HepG2 (cell line): Measurements from ENCODE around the gene DOK4. TPM values are rescaled to one million over a fixed set of nuclear protein-coding genes. Genes with fewer than 3 reads are reported as not detected.

Experiments used
- GATA4 ChIP-seq: sonication (generic); IDR thresholded peaks from 2 replicates; pipeline ENCODE4 v1.6.1; 2016; ENCODE audit warnings: antibody characterized with exemption, low read depth, borderline replicate concordance
- KDM5A ChIP-seq: fragments of 200-600 bp; sonication (generic); IDR thresholded peaks from 2 replicates; pipeline ENCODE4 v1.7.0; 2018; ENCODE audit warnings: antibody characterized with exemption, mild to moderate bottlenecking, low read length, borderline replicate concordance
- PLSCR1 ChIP-seq: sonication (generic); formaldehyde crosslinking; IDR thresholded peaks from 2 replicates; pipeline ENCODE4 v1.5.0; 2020; ENCODE audit warnings: missing genetic modification reagents, mild to moderate bottlenecking, borderline replicate concordance
- SOX13 ChIP-seq, 3 experiments: fragments of 450-650 bp in 1 of 3; sonication (generic) in 1 of 3; formaldehyde crosslinking in 1 of 3; IDR thresholded peaks in 2 of 3; conservative IDR thresholded peaks in 1 of 3; 2 replicates each; pipeline versions ENCODE4 v1.5.0 to v1.6.1; 2016 to 2020; ENCODE audit warnings: antibody characterized with exemption in 1 of 3, mild to moderate bottlenecking in 1 of 3, missing compliant biosample characterization in 1 of 3, missing genetic modification reagents in 1 of 3, moderate library complexity in 1 of 3
- TBL1XR1 ChIP-seq: fragments of 150-350 bp; IDR thresholded peaks from 2 replicates; pipeline ENCODE4 v1.6.1; 2014; ENCODE audit warnings: borderline replicate concordance, low read length; ENCODE audit not compliant: partially characterized antibody
- ZFP37 ChIP-seq: sonication (generic); formaldehyde crosslinking; IDR thresholded peaks from 2 replicates; pipeline ENCODE4 v1.4.0; 2020; ENCODE audit warnings: missing genetic modification reagents, borderline replicate concordance
- ZFP82 ChIP-seq: sonication (generic); formaldehyde crosslinking; IDR thresholded peaks from 2 replicates; pipeline ENCODE4 v1.5.1; 2020; ENCODE audit warnings: mild to moderate bottlenecking, missing genetic modification reagents, borderline replicate concordance
- ZFX ChIP-seq: sonication (generic); formaldehyde crosslinking; IDR thresholded peaks from 2 replicates; pipeline ENCODE4 v1.4.0; 2020; ENCODE audit warnings: mild to moderate bottlenecking, low read depth, missing genetic modification reagents, moderate library complexity
- ZNF143 ChIP-seq: sonication (generic); formaldehyde crosslinking; IDR thresholded peaks from 2 replicates; pipeline ENCODE4 v1.4.0; 2020; ENCODE audit warnings: missing genetic modification reagents
- ZNF274 ChIP-seq: sonication (generic); formaldehyde crosslinking; IDR thresholded peaks from 2 replicates; pipeline ENCODE4 v1.5.1; 2020; ENCODE audit warnings: mild to moderate bottlenecking, missing genetic modification reagents
- ZNF33B ChIP-seq: sonication (generic); formaldehyde crosslinking; IDR thresholded peaks from 2 replicates; pipeline ENCODE4 v1.5.1; 2020; ENCODE audit warnings: mild to moderate bottlenecking, missing genetic modification reagents
- polyA plus RNA-seq, 8 experiments: library from polyadenylated mRNA; depleted of rRNA in 3 of 8; stranded (reverse) in 7 of 8; unstranded in 1 of 8; fragments of >200 nt; fragmentation: Illumina TruSeq in 4 of 8; extraction: Trizol in 4 of 8; gene quantifications; 2 replicates each; pipeline versions ENCODE4 v1.2.1 to v1.2.3, GENCODE V29; 2011 to 2016; ENCODE audit warnings: low read depth in 4 of 8, missing spikeins in 1 of 8, mixed read lengths in 1 of 8; ENCODE audit not compliant: insufficient read depth in 1 of 8
- total RNA-seq, 5 experiments: library from RNA; depleted of rRNA; stranded (reverse); fragments of >200 nt; fragmentation: Illumina TruSeq; extraction: Trizol; gene quantifications; 2 replicates each; pipeline ENCODE4 v1.2.3, GENCODE V29; 2016; ENCODE audit warnings: low read depth in 1 of 5
- TF ChIP-seq, protein P1 (sequence below): sonication (generic); formaldehyde crosslinking; IDR thresholded peaks from 2 replicates; pipeline ENCODE4 v1.4.0; 2020; ENCODE audit warnings: mild to moderate bottlenecking, missing genetic modification reagents
- TF ChIP-seq, protein P2 (sequence below), 2 experiments: fragments of 450-650 bp in 1 of 2; sonication (generic) in 1 of 2; formaldehyde crosslinking in 1 of 2; IDR thresholded peaks; 2 replicates each; pipeline versions ENCODE4 v1.6.1 to v1.8.0; 2016 to 2022; ENCODE audit warnings: antibody characterized with exemption in 1 of 2, mild to moderate bottlenecking in 1 of 2, missing genetic modification reagents in 1 of 2
- TF ChIP-seq, protein P3 (sequence below): IDR thresholded peaks from 2 replicates; pipeline ENCODE4 v1.6.1; 2016; ENCODE audit warnings: mild to moderate bottlenecking

The DOK4 gene
- total and polyA plus RNA-seq, 2 of the 13 experiments (the other 11 are each of a cell fraction or from before 2014, with no cell fraction given), result 52.7 to 70.0 TPM

GRCh38 chr16:57479976-57480753, 6.1 kb downstream of the DOK4 start (continued):
- no peak for TF ChIP-seq PLSCR1 (CRISPR knock-in tag)
- TF ChIP-seq, protein P1, sequence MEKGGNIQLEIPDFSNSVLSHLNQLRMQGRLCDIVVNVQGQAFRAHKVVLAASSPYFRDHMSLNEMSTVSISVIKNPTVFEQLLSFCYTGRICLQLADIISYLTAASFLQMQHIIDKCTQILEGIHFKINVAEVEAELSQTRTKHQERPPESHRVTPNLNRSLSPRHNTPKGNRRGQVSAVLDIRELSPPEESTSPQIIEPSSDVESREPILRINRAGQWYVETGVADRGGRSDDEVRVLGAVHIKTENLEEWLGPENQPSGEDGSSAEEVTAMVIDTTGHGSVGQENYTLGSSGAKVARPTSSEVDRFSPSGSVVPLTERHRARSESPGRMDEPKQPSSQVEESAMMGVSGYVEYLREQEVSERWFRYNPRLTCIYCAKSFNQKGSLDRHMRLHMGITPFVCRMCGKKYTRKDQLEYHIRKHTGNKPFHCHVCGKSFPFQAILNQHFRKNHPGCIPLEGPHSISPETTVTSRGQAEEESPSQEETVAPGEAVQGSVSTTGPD (CRISPR knock-in tag), result 0 out of 2 replicates have a peak, but pooled peaks have one; percentile 40
- 0 out of 2 replicates have a peak, but pooled peaks have one; percentile 15 for TF ChIP-seq ZNF274 (CRISPR knock-in tag)
- no peak for TF ChIP-seq ZFP82 (CRISPR knock-in tag)
- TF ChIP-seq KDM5A, result no peak
- 0 out of 2 replicates have a peak, but pooled peaks have one; percentile 56 for TF ChIP-seq ZFP37
- peak; percentile 94 for TF ChIP-seq ZFX (CRISPR knock-in tag)
- TF ChIP-seq SOX13 (IDR thresholded peaks at IDR 0.05), result no peak
- peak in 1 of 2 experiments; percentile 54; a peak in 1 of 4 replicates for TF ChIP-seq SOX13 (CRISPR knock-in tag; conservative IDR thresholded peaks at IDR 0.05 in 1 of 2, IDR thresholded peaks at IDR 0.05 in 1 of 2)
- TF ChIP-seq, protein P2, sequence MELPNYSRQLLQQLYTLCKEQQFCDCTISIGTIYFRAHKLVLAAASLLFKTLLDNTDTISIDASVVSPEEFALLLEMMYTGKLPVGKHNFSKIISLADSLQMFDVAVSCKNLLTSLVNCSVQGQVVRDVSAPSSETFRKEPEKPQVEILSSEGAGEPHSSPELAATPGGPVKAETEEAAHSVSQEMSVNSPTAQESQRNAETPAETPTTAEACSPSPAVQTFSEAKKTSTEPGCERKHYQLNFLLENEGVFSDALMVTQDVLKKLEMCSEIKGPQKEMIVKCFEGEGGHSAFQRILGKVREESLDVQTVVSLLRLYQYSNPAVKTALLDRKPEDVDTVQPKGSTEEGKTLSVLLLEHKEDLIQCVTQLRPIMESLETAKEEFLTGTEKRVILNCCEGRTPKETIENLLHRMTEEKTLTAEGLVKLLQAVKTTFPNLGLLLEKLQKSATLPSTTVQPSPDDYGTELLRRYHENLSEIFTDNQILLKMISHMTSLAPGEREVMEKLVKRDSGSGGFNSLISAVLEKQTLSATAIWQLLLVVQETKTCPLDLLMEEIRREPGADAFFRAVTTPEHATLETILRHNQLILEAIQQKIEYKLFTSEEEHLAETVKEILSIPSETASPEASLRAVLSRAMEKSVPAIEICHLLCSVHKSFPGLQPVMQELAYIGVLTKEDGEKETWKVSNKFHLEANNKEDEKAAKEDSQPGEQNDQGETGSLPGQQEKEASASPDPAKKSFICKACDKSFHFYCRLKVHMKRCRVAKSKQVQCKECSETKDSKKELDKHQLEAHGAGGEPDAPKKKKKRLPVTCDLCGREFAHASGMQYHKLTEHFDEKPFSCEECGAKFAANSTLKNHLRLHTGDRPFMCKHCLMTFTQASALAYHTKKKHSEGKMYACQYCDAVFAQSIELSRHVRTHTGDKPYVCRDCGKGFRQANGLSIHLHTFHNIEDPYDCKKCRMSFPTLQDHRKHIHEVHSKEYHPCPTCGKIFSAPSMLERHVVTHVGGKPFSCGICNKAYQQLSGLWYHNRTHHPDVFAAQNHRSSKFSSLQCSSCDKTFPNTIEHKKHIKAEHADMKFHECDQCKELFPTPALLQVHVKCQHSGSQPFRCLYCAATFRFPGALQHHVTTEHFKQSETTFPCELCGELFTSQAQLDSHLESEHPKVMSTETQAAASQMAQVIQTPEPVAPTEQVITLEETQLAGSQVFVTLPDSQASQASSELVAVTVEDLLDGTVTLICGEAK (IDR thresholded peaks at IDR 0.05), result no peak
- TF ChIP-seq, protein P2 (CRISPR knock-in tag; IDR thresholded peaks at IDR 0.05), result peak; percentile 65; the same call in 1 of the 2 replicates
- 0 out of 2 replicates have a peak, but pooled peaks have one; percentile 18 for TF ChIP-seq ZNF33B (CRISPR knock-in tag)
- no peak for TF ChIP-seq TBL1XR1
- TF ChIP-seq, protein P3, sequence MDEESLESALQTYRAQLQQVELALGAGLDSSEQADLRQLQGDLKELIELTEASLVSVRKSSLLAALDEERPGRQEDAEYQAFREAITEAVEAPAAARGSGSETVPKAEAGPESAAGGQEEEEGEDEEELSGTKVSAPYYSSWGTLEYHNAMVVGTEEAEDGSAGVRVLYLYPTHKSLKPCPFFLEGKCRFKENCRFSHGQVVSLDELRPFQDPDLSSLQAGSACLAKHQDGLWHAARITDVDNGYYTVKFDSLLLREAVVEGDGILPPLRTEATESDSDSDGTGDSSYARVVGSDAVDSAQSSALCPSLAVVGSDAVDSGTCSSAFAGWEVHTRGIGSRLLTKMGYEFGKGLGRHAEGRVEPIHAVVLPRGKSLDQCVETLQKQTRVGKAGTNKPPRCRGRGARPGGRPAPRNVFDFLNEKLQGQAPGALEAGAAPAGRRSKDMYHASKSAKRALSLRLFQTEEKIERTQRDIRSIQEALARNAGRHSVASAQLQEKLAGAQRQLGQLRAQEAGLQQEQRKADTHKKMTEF (CRISPR knock-in tag), result peak; percentile 83
- TF ChIP-seq GATA4, result peak; percentile 68; the same call in 1 of the 2 replicates
- no peak for TF ChIP-seq ZNF143 (CRISPR knock-in tag)
